ENCODE data around the gene SLC22A9. TPM values are rescaled to one million over a fixed set of nuclear protein-coding genes. Genes with fewer than 3 reads are reported as not detected.

Gene SLC22A9
- total and polyA plus RNA-seq, 12 donors, result 0.06 TPM; not detected in 11

- H3K27me3 ChIP-seq, result no peaks in the 10 kb centered on the region
- no peak overlapping the region for H3K4me3 ChIP-seq
- no peaks in the 10 kb centered on the region for H3K4me1 ChIP-seq (replicated peaks in 1 of 2)
- WGBS, 4 donors, result 70 to 81% (median 73%) methylated on average over 2 of the region's 2 CpGs
- no peak for DNase-seq
- no peaks in the 10 kb centered on the region for H3K36me3 ChIP-seq (replicated peaks in 1 of 2)
- no peaks in the 10 kb centered on the region for H3K9me3 ChIP-seq (replicated peaks in 1 of 3)
- intact Hi-C loops (cut with DNase I), result no loop called here
- TF ChIP-seq CTCF (IDR thresholded peaks at IDR 0.05), result no peak
- no peak overlapping the region for H3K27ac ChIP-seq
Measured at GRCh38 chr11:63445118-63445517, 75.5 kb downstream of the SLC22A9 start.

- H3K27ac ChIP-seq, result no peak overlapping the region
- H3K9me3 ChIP-seq (replicated peaks in 1 of 3), result no peaks in the 10 kb centered on the region
- H3K4me1 ChIP-seq (replicated peaks in 1 of 2), result no peaks in the 10 kb centered on the region
- TF ChIP-seq CTCF (IDR thresholded peaks at IDR 0.05), result no peak
- TF ChIP-seq POLR2A (IDR thresholded peaks at IDR 0.05), result no peak
- H3K4me3 ChIP-seq, result no peak overlapping the region
- intact Hi-C loops (cut with DNase I), result no loop called here
- no peaks in the 10 kb centered on the region for H3K36me3 ChIP-seq (replicated peaks in 1 of 2)
- DNase-seq, result no peak
- H3K27me3 ChIP-seq, result no peaks in the 10 kb centered on the region
Measured at GRCh38 chr11:63445720-63446119, 76.1 kb downstream of the SLC22A9 start.

DNA sequence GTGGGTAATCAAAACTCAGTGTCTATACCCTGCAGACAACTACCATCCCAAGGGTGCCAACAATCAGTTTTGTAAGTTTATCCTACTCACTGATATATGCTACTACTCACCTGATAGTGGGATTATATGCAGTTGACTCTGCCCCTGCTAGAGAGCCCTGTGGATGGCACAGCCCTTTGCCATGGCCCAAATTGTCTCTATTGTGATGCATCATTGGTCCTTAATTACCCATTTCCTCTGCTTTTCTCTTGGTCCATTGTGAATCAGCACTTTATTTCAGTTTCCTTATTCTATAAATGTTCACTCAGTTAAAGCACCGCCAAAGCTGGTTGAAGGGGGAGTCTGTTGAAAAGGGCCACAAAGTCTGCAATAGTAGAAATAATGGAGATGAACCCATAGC is 79.1 kb downstream of the SLC22A9 start:
- 43 to 62% (median 51%) methylated on average over 1 of the region's 1 CpG for WGBS, 4 donors
- TF ChIP-seq POLR2A (IDR thresholded peaks at IDR 0.05) (no peak), CTCF (IDR thresholded peaks at IDR 0.05) (no peak)
- intact Hi-C loops (cut with DNase I), result no loop called here

DNA sequence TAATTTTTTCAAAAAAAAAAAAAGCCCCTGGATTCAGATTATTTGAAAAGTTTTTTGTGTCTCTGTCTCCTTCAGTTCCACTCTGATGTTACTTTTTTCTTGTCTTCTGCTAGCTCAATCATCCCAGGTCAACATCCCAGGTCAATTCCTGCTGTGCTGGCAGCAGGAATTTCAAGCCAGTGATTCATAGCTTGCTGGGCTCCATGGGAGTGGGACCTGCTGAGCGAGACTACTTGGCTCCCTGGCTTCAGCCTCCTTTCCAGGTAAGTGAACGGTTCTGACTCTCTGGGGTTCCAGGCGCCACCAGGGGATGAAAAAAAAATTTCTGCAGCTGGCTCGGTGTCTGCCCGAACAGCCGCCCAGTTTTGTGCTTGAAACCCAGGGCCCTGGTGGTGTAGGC is 90.0 kb downstream of the SLC22A9 start:
- 79 to 83% (median 81%) methylated on average over 3 to 6 of the region's 6 CpGs for WGBS, 4 donors
- no peak for DNase-seq
- Histone ChIP-seq H3K4me1 (replicated peaks in 1 of 2) (no peaks in the 10 kb centered on the region), H3K9me3 (replicated peaks in 1 of 3) (no peaks in the 10 kb centered on the region), H3K27me3 (no peaks in the 10 kb centered on the region), H3K36me3 (replicated peaks in 1 of 2) (no peaks in the 10 kb centered on the region), H3K27ac (no peak overlapping the region), H3K4me3 (no peak overlapping the region)
- intact Hi-C loops (cut with DNase I), result no loop called here
- no peak for TF ChIP-seq POLR2A (IDR thresholded peaks at IDR 0.05)
- TF ChIP-seq CTCF (IDR thresholded peaks at IDR 0.05), result no peak

More for the DNA sequence above, 79.1 kb downstream of the SLC22A9 start:
- Histone ChIP-seq H3K27ac (no peak overlapping the region), H3K9me3 (replicated peaks in 1 of 3) (no peaks in the 10 kb centered on the region), H3K36me3 (replicated peaks in 1 of 2) (no peaks in the 10 kb centered on the region), H3K27me3 (no peaks in the 10 kb centered on the region), H3K4me1 (replicated peaks in 1 of 2) (no peaks in the 10 kb centered on the region), H3K4me3 (no peak overlapping the region)
- DNase-seq, result no peak

Other genes with a start within 250 kb of the SLC22A9 start
- not detected for gene SLC22A24, start 225.6 kb upstream of the SLC22A9 start, total RNA-seq
- gene SLC22A24, start 225.6 kb upstream of the SLC22A9 start, polyA plus RNA-seq, result not detected
- under 1 TPM in 2 of 9 donors, not detected in 7; 0.06 to 0.08 TPM for gene SLC22A25, start 126.2 kb upstream of the SLC22A9 start, total RNA-seq
- not detected for gene SLC22A25, start 126.2 kb upstream of the SLC22A9 start, polyA plus RNA-seq
- gene PLAAT5, start 121.4 kb downstream of the SLC22A9 start, total RNA-seq, result 1 to 10 TPM in 4 of 9 donors, under 1 TPM in 3, not detected in 2; 0.69 to 7.9 (median 1.0) TPM
- 1 to 10 TPM in 2 of 3 donors, under 1 TPM in 1; 0.64 to 8.1 (median 2.0) TPM for gene PLAAT5, start 121.4 kb downstream of the SLC22A9 start, polyA plus RNA-seq
- gene LGALS12, start 136.3 kb downstream of the SLC22A9 start, total RNA-seq, result 1 to 10 TPM in 3 of 9 donors, under 1 TPM in 5, not detected in 1; 0.11 to 3.0 (median 0.38) TPM
- gene LGALS12, start 136.3 kb downstream of the SLC22A9 start, polyA plus RNA-seq, result 10 to 100 TPM in 1 of 3 donors, under 1 TPM in 2; 0.11 to 15.5 (median 0.64) TPM
- gene PLAAT4, start 167.0 kb downstream of the SLC22A9 start, total RNA-seq, result 10 to 100 TPM in 8 of 9 donors, 1 to 10 TPM in 1; 3.7 to 49.5 (median 25.3) TPM
- gene PLAAT4, start 167.0 kb downstream of the SLC22A9 start, polyA plus RNA-seq, result 10 to 100 TPM; 12.4 to 38.0 (median 30.0) TPM
- under 1 TPM in 1 of 9 donors, not detected in 8; 0.17 TPM for gene PLAAT2, start 193.6 kb downstream of the SLC22A9 start, total RNA-seq
- under 1 TPM in 1 of 3 donors, not detected in 2; 0.30 TPM for gene PLAAT2, start 193.6 kb downstream of the SLC22A9 start, polyA plus RNA-seq
- 10 to 100 TPM; 31.8 to 79.7 (median 59.2) TPM for gene PLAAT3, start 244.6 kb downstream of the SLC22A9 start, total RNA-seq
- gene PLAAT3, start 244.6 kb downstream of the SLC22A9 start, polyA plus RNA-seq, result 100 to 1,000 TPM in 1 of 3 donors, 10 to 100 TPM in 2; 34.8 to 138 (median 41.1) TPM